ENCODE results near the gene DSTYK. TPM values are rescaled to one million over a fixed set of nuclear protein-coding genes. Genes with fewer than 3 reads are reported as not detected.

The DSTYK gene
- total RNA-seq, 4 donors from 2014 or later: 2.2 to 9.8 (median 6.5) TPM

- Histone ChIP-seq H3K4me1 (peaks cover 0 to 31% (median 3%) of the 10 kb centered on the region in 4 donors), H3K27ac (no peak overlapping the region), H3K9me3 (no peaks in the 10 kb centered on the region), H3K36me3 (no peaks in the 10 kb centered on the region), H3K27me3 (no peaks in the 10 kb centered on the region), H3K4me3 (no peak overlapping the region)
- in situ Hi-C loops (cut with MboI; ENCODE audit: low pct_ligation_motif_present in 1 of 4, low pct_unique_long_range_greater_than_20kb in 1 of 4, low sequenced_read_pairs in 3 of 4): loop anchor here in 2 of 4 donors (10.0 kb wide), 2 partner anchors 274 to 284 kb away; no protein-coding TSS in a partner anchor
- intact Hi-C loops (cut with DNase I; ENCODE audit: low total_unique reads): loop anchor here (10.0 kb wide), 1 partner anchor 114 kb away; no protein-coding TSS in a partner anchor
- no peak for TF ChIP-seq POLR2AphosphoS5 (IDR thresholded peaks at IDR 0.05)
- no peak for TF ChIP-seq CTCF (IDR thresholded peaks at IDR 0.05)
- no peak for TF ChIP-seq POLR2A (IDR thresholded peaks at IDR 0.05)
- no peak for TF ChIP-seq EP300 (IDR thresholded peaks at IDR 0.05; ENCODE audit: low read depth)
- DNase-seq: no peak
- 80 to 85% methylated on average over 1 to 8 of the region's 8 CpGs for WGBS, 2 donors (ENCODE audit: low coverage in 1 of 2)
Measured at GRCh38 chr1:205258719-205259118, 47.2 kb upstream of the DSTYK start.

GRCh38 chr1:205258261-205258691 is 46.8 kb upstream of the DSTYK start:
- H3K27ac ChIP-seq: no peak overlapping the region
- intact Hi-C loops (cut with DNase I; ENCODE audit: low total_unique reads) (loop anchor here (10.0 kb wide), 1 partner anchor 113 kb away; no protein-coding TSS in a partner anchor), in situ Hi-C loops (cut with MboI; ENCODE audit: low pct_ligation_motif_present in 1 of 4, low pct_unique_long_range_greater_than_20kb in 1 of 4, low sequenced_read_pairs in 3 of 4) (loop anchor here in 2 of 4 donors (10.0 kb wide), 2 partner anchors 273 to 283 kb away; no protein-coding TSS in a partner anchor)
- no peak overlapping the region for H3K4me3 ChIP-seq
- no peaks in the 10 kb centered on the region for H3K27me3 ChIP-seq
- DNase-seq: no peak
- H3K4me1 ChIP-seq: peaks cover 0 to 31% (median 3%) of the 10 kb centered on the region in 4 donors
- TF ChIP-seq EP300 (IDR thresholded peaks at IDR 0.05; ENCODE audit: low read depth): no peak
- TF ChIP-seq POLR2AphosphoS5 (IDR thresholded peaks at IDR 0.05): no peak
- no peak for TF ChIP-seq POLR2A (IDR thresholded peaks at IDR 0.05)
- WGBS, 2 donors (ENCODE audit: low coverage in 1 of 2): 82% methylated on average over 7 of the region's 7 CpGs; no CpG with 5 or more reads in 1 of the 2 donors
- H3K36me3 ChIP-seq: no peaks in the 10 kb centered on the region
- no peaks in the 10 kb centered on the region for H3K9me3 ChIP-seq

GRCh38 chr1:205257735-205258134 is 46.2 kb upstream of the DSTYK start:
- no peak for TF ChIP-seq POLR2A (IDR thresholded peaks at IDR 0.05)
- no peak for TF ChIP-seq EP300 (IDR thresholded peaks at IDR 0.05; ENCODE audit: low read depth)
- TF ChIP-seq POLR2AphosphoS5 (IDR thresholded peaks at IDR 0.05): no peak
- no peak for TF ChIP-seq CTCF (IDR thresholded peaks at IDR 0.05)
- in situ Hi-C loops (cut with MboI; ENCODE audit: low pct_ligation_motif_present in 1 of 4, low pct_unique_long_range_greater_than_20kb in 1 of 4, low sequenced_read_pairs in 3 of 4) (loop anchor here in 2 of 4 donors (10.0 kb wide), 2 partner anchors 273 to 283 kb away; no protein-coding TSS in a partner anchor), intact Hi-C loops (cut with DNase I; ENCODE audit: low total_unique reads) (loop anchor here (10.0 kb wide), 1 partner anchor 113 kb away; no protein-coding TSS in a partner anchor)
- 65% methylated on average over 2 of the region's 2 CpGs; no CpG with 5 or more reads in 1 of the 2 donors for WGBS, 2 donors (ENCODE audit: low coverage in 1 of 2)
- Histone ChIP-seq H3K4me1 (peaks cover 0 to 29% (median 3%) of the 10 kb centered on the region in 4 donors), H3K9me3 (no peaks in the 10 kb centered on the region), H3K36me3 (no peaks in the 10 kb centered on the region), H3K27ac (no peak overlapping the region), H3K4me3 (no peak overlapping the region), H3K27me3 (no peaks in the 10 kb centered on the region)
- DNase-seq: no peak

- 91% methylated on average over 18 of the region's 19 CpGs; no CpG with 5 or more reads in 1 of the 2 donors for WGBS, 2 donors (ENCODE audit: low coverage in 1 of 2)
- Histone ChIP-seq H3K36me3 (no peaks in the 10 kb centered on the region), H3K27ac (no peak overlapping the region), H3K9me3 (no peaks in the 10 kb centered on the region), H3K4me1 (peaks cover 0 to 25% (median under 1%) of the 10 kb centered on the region in 4 donors), H3K27me3 (no peaks in the 10 kb centered on the region), H3K4me3 (no peak overlapping the region)
- DNase-seq: no peak
- intact Hi-C loops (cut with DNase I; ENCODE audit: low total_unique reads): loop anchor here (10.0 kb wide), 1 partner anchor 112 kb away; no protein-coding TSS in a partner anchor
- TF ChIP-seq EP300 (IDR thresholded peaks at IDR 0.05; ENCODE audit: low read depth) (no peak), CTCF (IDR thresholded peaks at IDR 0.05) (no peak), POLR2AphosphoS5 (IDR thresholded peaks at IDR 0.05) (no peak), POLR2A (IDR thresholded peaks at IDR 0.05) (no peak)
- in situ Hi-C loops (cut with MboI; ENCODE audit: low pct_ligation_motif_present in 1 of 4, low pct_unique_long_range_greater_than_20kb in 1 of 4, low sequenced_read_pairs in 3 of 4): loop anchor here in 2 of 4 donors (10.0 kb wide), 2 partner anchors 272 to 282 kb away; no protein-coding TSS in a partner anchor
Measured at GRCh38 chr1:205256951-205257625, 45.6 kb upstream of the DSTYK start.
